Fibroblast of pulmonary artery (primary cell): ENCODE results near the gene NLN.

Source experiments
- DNase-seq: peaks from one replicate; pipeline ENCODE4 v3.0.0-alpha.2; 2010; ENCODE audit warnings: low read depth
- H3K4me3 ChIP-seq: replicated peaks from 2 replicates; pipeline ENCODE4 v1.5.1; 2011; ENCODE audit warnings: low read depth, mild to moderate bottlenecking, control low read depth, low read length, moderate library complexity
- TF ChIP-seq, protein P1 (sequence below): IDR thresholded peaks from 2 replicates; pipeline ENCODE4 v1.5.1; 2011; ENCODE audit warnings: mild to moderate bottlenecking, control low read depth, low read length, inconsistent platforms; ENCODE audit errors: missing control alignments

NLN gene

DNA sequence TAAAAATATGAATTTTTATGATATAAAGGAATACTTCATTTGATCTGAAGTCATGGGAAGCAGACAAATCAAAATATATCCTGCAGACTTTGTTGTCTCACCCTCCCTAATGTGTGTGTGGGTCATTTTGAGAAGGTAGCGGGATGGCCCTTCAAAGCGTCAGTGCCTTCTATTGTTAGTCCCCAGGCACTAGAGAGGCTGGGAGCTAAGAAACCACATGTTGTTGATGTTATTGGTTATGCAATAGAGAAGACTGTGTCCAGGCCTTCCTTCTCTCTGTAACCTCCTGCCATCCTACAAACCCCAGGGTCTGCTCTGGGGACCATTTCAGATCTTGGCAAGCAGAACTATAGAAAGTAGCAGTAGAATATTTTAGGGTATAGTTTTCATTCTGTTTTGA is 94.7 kb downstream of the NLN start:
- TF ChIP-seq, protein P1, sequence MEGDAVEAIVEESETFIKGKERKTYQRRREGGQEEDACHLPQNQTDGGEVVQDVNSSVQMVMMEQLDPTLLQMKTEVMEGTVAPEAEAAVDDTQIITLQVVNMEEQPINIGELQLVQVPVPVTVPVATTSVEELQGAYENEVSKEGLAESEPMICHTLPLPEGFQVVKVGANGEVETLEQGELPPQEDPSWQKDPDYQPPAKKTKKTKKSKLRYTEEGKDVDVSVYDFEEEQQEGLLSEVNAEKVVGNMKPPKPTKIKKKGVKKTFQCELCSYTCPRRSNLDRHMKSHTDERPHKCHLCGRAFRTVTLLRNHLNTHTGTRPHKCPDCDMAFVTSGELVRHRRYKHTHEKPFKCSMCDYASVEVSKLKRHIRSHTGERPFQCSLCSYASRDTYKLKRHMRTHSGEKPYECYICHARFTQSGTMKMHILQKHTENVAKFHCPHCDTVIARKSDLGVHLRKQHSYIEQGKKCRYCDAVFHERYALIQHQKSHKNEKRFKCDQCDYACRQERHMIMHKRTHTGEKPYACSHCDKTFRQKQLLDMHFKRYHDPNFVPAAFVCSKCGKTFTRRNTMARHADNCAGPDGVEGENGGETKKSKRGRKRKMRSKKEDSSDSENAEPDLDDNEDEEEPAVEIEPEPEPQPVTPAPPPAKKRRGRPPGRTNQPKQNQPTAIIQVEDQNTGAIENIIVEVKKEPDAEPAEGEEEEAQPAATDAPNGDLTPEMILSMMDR, result no peak
- no peak for DNase-seq
- no peak overlapping the region for H3K4me3 ChIP-seq

DNA sequence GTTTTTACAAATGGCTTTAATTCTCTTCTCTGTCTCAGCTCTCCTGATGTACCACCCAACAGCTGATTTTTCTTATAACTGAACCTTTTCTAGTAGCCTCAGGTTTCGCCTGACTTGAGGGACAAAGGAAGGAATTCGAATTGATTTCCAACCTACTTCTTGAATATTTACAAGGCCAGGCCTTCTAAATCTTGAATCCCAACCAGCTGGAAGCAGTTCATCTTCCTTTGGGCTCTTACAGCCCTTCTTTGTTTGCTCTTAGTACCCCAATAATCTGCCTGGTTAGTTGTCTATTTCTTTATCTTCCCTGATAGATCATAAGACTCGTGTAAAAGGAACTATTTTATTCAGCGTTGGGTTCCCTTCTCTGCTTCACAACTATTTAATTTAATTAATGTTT is 95.9 kb downstream of the NLN start:
- TF ChIP-seq, protein P1, result no peak
- H3K4me3 ChIP-seq, result no peak overlapping the region

DNA sequence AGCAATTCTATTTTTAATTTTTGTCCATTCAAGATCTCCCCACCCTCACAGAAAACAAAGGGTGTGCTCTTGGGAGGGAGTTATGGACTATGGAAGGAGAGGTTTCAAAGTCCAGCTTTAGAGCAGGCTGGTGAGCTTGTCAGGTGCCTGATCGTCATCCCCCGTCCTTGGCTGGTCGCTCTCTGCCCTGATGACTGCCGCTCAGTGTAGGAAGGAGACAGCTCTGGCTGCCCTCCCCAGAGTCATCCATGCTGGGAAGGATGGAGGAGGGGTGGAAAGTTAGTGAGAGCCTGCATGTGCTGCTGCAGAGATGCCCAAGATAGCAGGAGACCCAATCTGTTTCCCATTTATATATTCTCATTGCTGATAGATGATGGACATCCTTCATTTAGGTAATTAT is 96.6 kb downstream of the NLN start:
- TF ChIP-seq, protein P1, result no peak
- DNase-seq, result no peak
- no peak overlapping the region for H3K4me3 ChIP-seq

More for the DNA sequence above, 95.9 kb downstream of the NLN start:
- no peak for DNase-seq

DNA sequence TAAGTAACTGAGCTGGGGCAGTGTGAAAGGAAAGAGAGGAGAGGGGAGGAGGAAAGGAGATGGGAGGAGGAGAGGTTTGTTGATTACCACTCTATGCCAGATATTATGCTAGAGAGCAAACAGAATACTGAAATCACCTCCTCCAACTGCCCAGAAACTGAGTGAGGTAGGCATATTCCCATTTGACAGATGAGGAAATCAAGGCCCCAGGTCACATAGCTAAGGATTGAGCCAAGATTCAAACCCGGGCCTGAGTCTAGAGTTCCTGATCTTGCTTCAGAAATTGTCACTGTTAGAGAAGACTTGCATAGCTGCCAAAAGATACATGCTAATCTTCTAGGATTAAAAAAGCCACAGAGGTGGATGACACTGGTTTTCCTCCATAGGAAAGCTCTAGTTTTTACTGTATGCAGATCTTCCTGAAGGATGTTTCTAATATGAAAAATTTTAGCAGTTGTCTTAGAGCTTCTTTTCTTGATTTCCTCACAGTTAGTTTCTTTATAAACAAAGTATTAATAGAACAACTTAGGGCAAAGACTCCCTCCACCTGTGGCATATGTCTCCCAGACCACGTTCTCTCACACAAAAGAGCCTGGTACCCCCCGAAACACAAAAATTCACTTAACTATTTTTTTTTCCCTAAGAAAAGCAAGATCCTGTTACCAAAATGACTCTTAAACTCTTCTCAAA is 97.4 kb downstream of the NLN start:
- no peak overlapping the region for H3K4me3 ChIP-seq
- TF ChIP-seq, protein P1, result no peak
- no peak for DNase-seq

DNA sequence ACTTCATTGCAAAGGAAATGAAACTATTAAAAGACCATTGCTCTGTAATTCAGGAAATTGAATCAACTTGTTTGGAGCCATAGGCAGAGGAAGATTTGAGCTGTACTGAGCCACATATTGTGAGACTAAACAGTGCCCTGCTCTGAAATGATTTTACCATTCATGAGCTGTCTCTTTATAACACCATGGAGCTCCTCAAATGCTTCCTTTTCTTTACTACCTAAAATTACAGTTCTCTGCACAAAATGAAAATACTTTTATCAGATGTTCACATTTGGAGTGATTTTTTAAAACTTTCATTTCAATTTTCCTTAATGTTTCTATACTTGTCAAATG is 97.9 kb downstream of the NLN start:
- TF ChIP-seq, protein P1, result no peak
- no peak for DNase-seq
- H3K4me3 ChIP-seq, result no peak overlapping the region

DNA sequence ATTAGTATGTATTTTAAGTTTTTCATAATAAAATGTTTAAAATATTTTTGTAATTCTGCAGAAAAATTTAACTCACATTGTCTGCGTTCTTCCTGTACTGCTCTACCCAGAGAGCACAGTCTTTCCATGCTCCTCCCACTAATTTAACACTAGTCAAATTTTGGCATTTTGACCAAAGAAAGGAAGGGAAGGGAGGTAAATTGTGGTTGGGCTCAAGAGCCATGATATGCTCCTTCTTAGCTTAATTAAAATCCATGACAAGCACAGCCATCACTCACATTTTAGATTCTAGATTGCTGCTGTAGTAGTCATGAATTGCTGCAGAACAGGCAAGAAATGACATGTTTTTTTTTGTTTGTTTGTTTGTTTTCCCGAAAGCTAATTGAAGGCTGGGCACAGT is 98.4 kb downstream of the NLN start:
- no peak for DNase-seq
- TF ChIP-seq, protein P1, result no peak
- H3K4me3 ChIP-seq, result no peak overlapping the region

DNA sequence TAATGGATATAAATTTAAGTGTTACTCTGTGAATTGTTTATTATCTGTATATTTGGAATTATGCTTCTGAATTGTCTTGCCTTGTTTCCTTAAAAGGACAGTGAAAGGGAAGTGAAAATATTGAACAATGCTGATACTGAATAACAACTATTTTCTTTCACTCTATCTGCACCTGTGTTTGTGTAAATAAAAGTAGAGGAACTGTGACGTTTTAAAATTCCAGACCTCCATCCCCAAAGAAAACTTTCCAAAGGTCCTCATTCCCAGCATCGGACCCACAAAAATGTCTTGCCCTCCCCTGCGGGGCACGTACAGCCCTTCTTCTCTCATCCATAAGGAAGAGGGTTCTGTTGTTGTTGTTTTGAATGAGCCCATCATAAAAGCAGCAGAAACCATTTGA is 100.0 kb downstream of the NLN start:
- no peak for DNase-seq
- TF ChIP-seq, protein P1, result no peak
- no peak overlapping the region for H3K4me3 ChIP-seq
